K562 (cell line): Measurements from ENCODE around the gene MDN1. TPM values are rescaled to one million over a fixed set of nuclear protein-coding genes. Genes with fewer than 3 reads are reported as not detected.

Experiments used
- ATAC-seq: fragments of 200-7000 bp; cut with Tn5 transposase; 3 replicates; pipeline ENCODE4 v1.9.1; 2020; ENCODE audit warnings: moderate library complexity
- BruUV-seq: library from RNA; stranded (reverse); fragments of 400-500 nt; replicated peaks from 2 replicates; lab custom pipeline; 2021; lab: Mats Ljungman, UMichigan
- CTCF ChIA-PET: fragments of 300-600 bp; formaldehyde crosslinking; extraction: SDS; loops from one replicate; lab custom pipeline; 2021; ENCODE audit warnings: low intra/inter-chr PET ratio; lab: Yijun Ruan, JAX
- POLR2A ChIA-PET: fragments of 300-600, 350-650 bp; sonication (Branson Sonifier 250); formaldehyde crosslinking; extraction: SDS; loops from one replicate; lab custom pipeline; 2021; ENCODE audit warnings: antibody characterized with exemption, inconsistent platforms; lab: Yijun Ruan, JAX
- DNase-seq, 4 experiments: peaks; one replicate each; pipeline versions ENCODE4 v3.0.0 to v3.0.0-alpha.2; 2011 to 2018; ENCODE audit warnings: low spot score in 3 of 4, mixed read lengths in 3 of 4; ENCODE audit errors: extremely low read depth in 1 of 4
- FAIRE-seq: peaks from 2 replicates; lab custom pipeline; 2011; peaks lifted over from hg19 to GRCh38; lab: Jason Lieb, UNC
- H2AFZ ChIP-seq: 2 replicates; pipeline ENCODE4 v1.6.0; 2011; ENCODE audit warnings: low read depth, low read length, control low read depth, inconsistent platforms
- H3K27ac ChIP-seq: fragments of 200-600 bp; 3 replicates; pipeline ENCODE4 v1.8.0; 2011; ENCODE audit warnings: low read depth, mild to moderate bottlenecking, control low read depth, inconsistent platforms, low read length, moderate library complexity, mixed read lengths; ENCODE audit errors: extremely low read depth
- H3K27me3 ChIP-seq, 2 experiments: fragments of 300-600 bp in 1 of 2; 2 replicates in 1 of 2; 3 replicates in 1 of 2; pipeline versions ENCODE4 v1.6.0 to v1.8.0; 2011; ENCODE audit warnings: inconsistent platforms in 2 of 2, low read length in 2 of 2, mild to moderate bottlenecking in 1 of 2, mixed read lengths in 1 of 2, moderate library complexity in 1 of 2; ENCODE audit not compliant: control insufficient read depth in 2 of 2, insufficient read depth in 2 of 2
- H3K36me3 ChIP-seq: fragments of 300-600 bp; 3 replicates; pipeline ENCODE4 v1.8.0; 2011; ENCODE audit warnings: mild to moderate bottlenecking, low read length, inconsistent platforms; ENCODE audit not compliant: control insufficient read depth, insufficient read depth
- H3K4me1 ChIP-seq, 2 experiments: fragments of 200-600 bp in 1 of 2; replicated peaks in 1 of 2; 2 replicates in 1 of 2; 3 replicates in 1 of 2; pipeline versions ENCODE4 v1.5.1 to v1.8.0; 2011; ENCODE audit warnings: inconsistent platforms in 2 of 2, low read length in 2 of 2, mild to moderate bottlenecking in 1 of 2, mixed read lengths in 1 of 2, moderate library complexity in 1 of 2; ENCODE audit not compliant: control insufficient read depth in 2 of 2, insufficient read depth in 2 of 2
- H3K4me2 ChIP-seq: 2 replicates; pipeline ENCODE4 v1.6.1; 2011; ENCODE audit warnings: low read length, control low read depth, inconsistent platforms, mixed read lengths; ENCODE audit not compliant: insufficient read depth
- H3K4me3 ChIP-seq: fragments of 200-600 bp; sonication (generic), shearing (Covaris generic); 2 replicates; pipeline ENCODE4 v1.5.1; 2016; ENCODE audit warnings: control low read depth, inconsistent platforms
- H3K79me2 ChIP-seq: fragments of 200-600 bp; 3 replicates; pipeline ENCODE4 v1.8.0; 2011; ENCODE audit warnings: low read length, inconsistent platforms; ENCODE audit not compliant: control insufficient read depth, insufficient read depth
- H3K9ac ChIP-seq, 2 experiments: 2 replicates each; pipeline versions ENCODE4 v1.6.0 to v1.6.1; 2011; ENCODE audit warnings: low read depth in 2 of 2, low read length in 2 of 2, control low read depth in 1 of 2, inconsistent platforms in 1 of 2, mild to moderate bottlenecking in 1 of 2, mixed read lengths in 1 of 2; ENCODE audit not compliant: insufficient read depth in 1 of 2
- H3K9me1 ChIP-seq: one replicate; pipeline ENCODE4 v1.6.0; 2011; ENCODE audit warnings: inconsistent platforms, mild to moderate bottlenecking, low read length, moderate library complexity; ENCODE audit not compliant: control insufficient read depth, insufficient read depth
- H3K9me3 ChIP-seq: replicated peaks from 2 replicates; pipeline ENCODE4 v1.5.1; 2011; ENCODE audit warnings: low read depth, low read length, inconsistent platforms; ENCODE audit not compliant: control insufficient read depth, insufficient read depth
- H4K20me1 ChIP-seq: replicated peaks from 2 replicates; pipeline ENCODE4 v1.6.1; 2011; ENCODE audit warnings: low read length, inconsistent platforms, mixed read lengths; ENCODE audit not compliant: control insufficient read depth, insufficient read depth
- GATAD2A ChIP-seq: fragments of 450-650 bp; IDR thresholded peaks from 2 replicates; pipeline ENCODE4 v1.6.1; 2017
- PTRF ChIP-seq: fragments of 450-650 bp; IDR thresholded peaks from 2 replicates; pipeline ENCODE4 v1.6.1; 2016; ENCODE audit warnings: mild to moderate bottlenecking, missing genetic modification characterization, missing compliant biosample characterization
- RBM22 ChIP-seq: fragments of 200-400 bp; formaldehyde crosslinking; IDR thresholded peaks from 2 replicates; pipeline ENCODE4 v1.6.1; 2018; ENCODE audit warnings: low read length, low read depth; ENCODE audit not compliant: poor library complexity, severe bottlenecking
- RFX1 ChIP-seq: fragments of 450-650 bp; IDR thresholded peaks from 2 replicates; pipeline ENCODE4 v1.6.1; 2016; ENCODE audit warnings: mild to moderate bottlenecking, moderate library complexity
- SOX6 ChIP-seq: fragments of 450-650 bp; IDR thresholded peaks from 2 replicates; pipeline ENCODE4 v1.6.1; 2014; ENCODE audit warnings: mild to moderate bottlenecking
- SP2 ChIP-seq: IDR thresholded peaks from 2 replicates; pipeline ENCODE4 v1.6.1; 2011; ENCODE audit warnings: mild to moderate bottlenecking, low read depth, low read length, moderate library complexity; ENCODE audit not compliant: poor library complexity, severe bottlenecking; ENCODE audit errors: extremely low read depth
- TAL1 ChIP-seq: fragments of 450-650 bp; IDR thresholded peaks from 2 replicates; pipeline ENCODE4 v1.6.1; 2016; ENCODE audit warnings: mild to moderate bottlenecking
- TCF7 ChIP-seq: sonication (generic); IDR thresholded peaks from 2 replicates; pipeline ENCODE4 v1.6.1; 2016; ENCODE audit warnings: antibody characterized with exemption, borderline replicate concordance
- XRCC3 ChIP-seq: fragments of 450-650 bp; IDR thresholded peaks from 2 replicates; pipeline ENCODE4 v1.6.1; 2017; ENCODE audit warnings: mild to moderate bottlenecking, moderate library complexity
- ZEB2 ChIP-seq: fragments of 450-650 bp; IDR thresholded peaks from 2 replicates; pipeline ENCODE4 v1.6.1; 2016
- ZNF134 ChIP-seq: fragments of 250-450 bp; sonication (Bioruptor Pico); conservative IDR thresholded peaks from 2 replicates; pipeline ENCODE4 v1.4.0; 2020
- ZNF165 ChIP-seq: fragments of 250-450 bp; sonication (Bioruptor Pico); IDR thresholded peaks from 2 replicates; pipeline ENCODE4 v1.4.0; 2020; ENCODE audit warnings: borderline replicate concordance
- WGBS: fragments of 100-300 bp; shearing (Covaris generic); methylation state at CpG from one replicate; pipeline ENCODE4 v1.1.6; 2016; ENCODE audit warnings: low coverage, mixed read lengths; ENCODE audit not compliant: insufficient coverage; ENCODE audit errors: missing lambda C conversion rate; 5-methylcytosine and 5-hydroxymethylcytosine counted together
- in situ Hi-C: fragments of 300-500 bp; cut with MboI; formaldehyde crosslinking; loops from 4 replicates; pipeline ENCODE4 v1.15.0; 2018; ENCODE audit warnings: inconsistent platforms, mixed read lengths
- intact Hi-C: fragments of 100-400 bp; cut with micrococcal nuclease; formaldehyde crosslinking; loops from 2 replicates; pipeline ENCODE4 v1.14.2; 2022
- polyA plus RNA-seq, 8 experiments: library from polyadenylated mRNA; depleted of rRNA in 4 of 8; stranded (reverse) in 5 of 8; unstranded in 3 of 8; fragments of >200 nt; fragmentation: Nextera tagmentation in 2 of 8; fragmentation: Illumina TruSeq in 1 of 8; extraction: Ambion mirVana in 2 of 8; extraction: Trizol in 1 of 8; gene quantifications; 2 replicates each; pipeline versions ENCODE4 v1.2.1 to v1.2.3, GENCODE V29; 2011 to 2014; ENCODE audit warnings: inconsistent platforms in 1 of 8, missing spikeins in 1 of 8
- total RNA-seq, 7 experiments: library from RNA; depleted of rRNA in 6 of 7; stranded (reverse); fragments of >200 nt in 6 of 7; fragmentation: Illumina TruSeq in 2 of 7; extraction: Trizol in 2 of 7; gene quantifications; 2 replicates each; pipeline versions ENCODE4 v1.2.1 to v1.2.3, GENCODE V29; 2011 to 2021; ENCODE audit warnings: low replicate concordance in 1 of 7
- TF ChIP-seq, protein P1 (sequence below): IDR thresholded peaks from 2 replicates; pipeline ENCODE4 v1.6.1; 2011; ENCODE audit warnings: borderline replicate concordance, low read depth, mild to moderate bottlenecking, moderate library complexity, low read length; ENCODE audit not compliant: insufficient read depth, poor library complexity, severe bottlenecking
- TF ChIP-seq, protein P2 (sequence below): IDR thresholded peaks from 2 replicates; pipeline ENCODE4 v1.6.1; 2016; ENCODE audit warnings: missing genetic modification characterization, missing compliant biosample characterization
- TF ChIP-seq, protein P3 (sequence below): fragments of 450-650 bp; formaldehyde crosslinking; IDR thresholded peaks from 2 replicates; pipeline ENCODE4 v1.4.0; 2020; ENCODE audit warnings: mild to moderate bottlenecking, moderate library complexity

MDN1 gene
- total and polyA plus RNA-seq, 9 of the 15 experiments (the other 6 are each of a cell fraction or from before 2014, with no cell fraction given) = 25.6 to 93.6 (median 43.0) TPM

DNA sequence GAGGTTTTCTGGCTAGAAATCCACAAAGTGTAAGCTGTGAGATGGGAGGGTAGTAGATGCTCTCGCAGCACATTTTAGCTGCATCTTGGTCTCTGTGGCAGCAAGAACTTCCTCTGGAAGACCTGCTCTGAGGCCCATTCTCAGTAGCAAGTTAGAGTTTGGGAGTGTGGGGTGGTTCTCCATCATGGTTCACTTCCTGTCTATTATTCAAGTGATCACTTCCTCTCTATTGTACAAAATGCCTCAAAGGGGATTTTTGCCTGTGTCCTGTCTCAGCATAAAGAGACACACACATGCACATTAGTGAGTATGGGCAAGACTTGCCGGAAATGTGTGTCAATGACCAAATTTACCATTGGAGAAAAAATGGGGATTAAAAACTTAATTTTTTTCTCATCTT lies 223.5 kb downstream of the MDN1 start:
- DNase-seq = no peak
- WGBS = 5% methylated on average over 2 of the region's 2 CpGs
- TF ChIP-seq, protein P1, sequence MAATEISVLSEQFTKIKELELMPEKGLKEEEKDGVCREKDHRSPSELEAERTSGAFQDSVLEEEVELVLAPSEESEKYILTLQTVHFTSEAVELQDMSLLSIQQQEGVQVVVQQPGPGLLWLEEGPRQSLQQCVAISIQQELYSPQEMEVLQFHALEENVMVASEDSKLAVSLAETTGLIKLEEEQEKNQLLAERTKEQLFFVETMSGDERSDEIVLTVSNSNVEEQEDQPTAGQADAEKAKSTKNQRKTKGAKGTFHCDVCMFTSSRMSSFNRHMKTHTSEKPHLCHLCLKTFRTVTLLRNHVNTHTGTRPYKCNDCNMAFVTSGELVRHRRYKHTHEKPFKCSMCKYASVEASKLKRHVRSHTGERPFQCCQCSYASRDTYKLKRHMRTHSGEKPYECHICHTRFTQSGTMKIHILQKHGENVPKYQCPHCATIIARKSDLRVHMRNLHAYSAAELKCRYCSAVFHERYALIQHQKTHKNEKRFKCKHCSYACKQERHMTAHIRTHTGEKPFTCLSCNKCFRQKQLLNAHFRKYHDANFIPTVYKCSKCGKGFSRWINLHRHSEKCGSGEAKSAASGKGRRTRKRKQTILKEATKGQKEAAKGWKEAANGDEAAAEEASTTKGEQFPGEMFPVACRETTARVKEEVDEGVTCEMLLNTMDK = no peak
- TF ChIP-seq PTRF (tag) = no peak
- no peak for TF ChIP-seq XRCC3
- no peak for TF ChIP-seq RFX1
- TF ChIP-seq, protein P2, sequence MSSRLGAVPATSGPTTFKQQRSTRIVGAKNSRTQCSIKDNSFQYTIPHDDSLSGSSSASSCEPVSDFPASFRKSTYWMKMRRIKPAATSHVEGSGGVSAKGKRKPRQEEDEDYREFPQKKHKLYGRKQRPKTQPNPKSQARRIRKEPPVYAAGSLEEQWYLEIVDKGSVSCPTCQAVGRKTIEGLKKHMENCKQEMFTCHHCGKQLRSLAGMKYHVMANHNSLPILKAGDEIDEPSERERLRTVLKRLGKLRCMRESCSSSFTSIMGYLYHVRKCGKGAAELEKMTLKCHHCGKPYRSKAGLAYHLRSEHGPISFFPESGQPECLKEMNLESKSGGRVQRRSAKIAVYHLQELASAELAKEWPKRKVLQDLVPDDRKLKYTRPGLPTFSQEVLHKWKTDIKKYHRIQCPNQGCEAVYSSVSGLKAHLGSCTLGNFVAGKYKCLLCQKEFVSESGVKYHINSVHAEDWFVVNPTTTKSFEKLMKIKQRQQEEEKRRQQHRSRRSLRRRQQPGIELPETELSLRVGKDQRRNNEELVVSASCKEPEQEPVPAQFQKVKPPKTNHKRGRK (tag) = no peak
- TF ChIP-seq TAL1 = no peak
- no peak for TF ChIP-seq ZNF165 (CRISPR knock-in tag)
- TF ChIP-seq ZEB2 = no peak
- TF ChIP-seq SP2 = no peak
- TF ChIP-seq ZNF134 (CRISPR knock-in tag) = no peak
- TF ChIP-seq, protein P3, sequence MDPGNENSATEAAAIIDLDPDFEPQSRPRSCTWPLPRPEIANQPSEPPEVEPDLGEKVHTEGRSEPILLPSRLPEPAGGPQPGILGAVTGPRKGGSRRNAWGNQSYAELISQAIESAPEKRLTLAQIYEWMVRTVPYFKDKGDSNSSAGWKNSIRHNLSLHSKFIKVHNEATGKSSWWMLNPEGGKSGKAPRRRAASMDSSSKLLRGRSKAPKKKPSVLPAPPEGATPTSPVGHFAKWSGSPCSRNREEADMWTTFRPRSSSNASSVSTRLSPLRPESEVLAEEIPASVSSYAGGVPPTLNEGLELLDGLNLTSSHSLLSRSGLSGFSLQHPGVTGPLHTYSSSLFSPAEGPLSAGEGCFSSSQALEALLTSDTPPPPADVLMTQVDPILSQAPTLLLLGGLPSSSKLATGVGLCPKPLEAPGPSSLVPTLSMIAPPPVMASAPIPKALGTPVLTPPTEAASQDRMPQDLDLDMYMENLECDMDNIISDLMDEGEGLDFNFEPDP = no peak
- no peak for TF ChIP-seq RBM22
- no peak for TF ChIP-seq GATAD2A
- no peak for TF ChIP-seq SOX6
- TF ChIP-seq TCF7 = no peak
- TF ChIP-seq, all 486 proteins: peak for 0
- Histone ChIP-seq H3K36me3 (no peaks in the 10 kb centered on the region), H3K9me1 (peaks cover 3% of the 10 kb centered on the region), H3K79me2 (no peaks in the 10 kb centered on the region), H3K4me3 (no peak overlapping the region), H3K9ac (no peak overlapping the region), H3K4me2 (no peak overlapping the region), H4K20me1 (no peaks in the 10 kb centered on the region), H3K9me3 (no peaks in the 10 kb centered on the region), H3K27me3 (peaks cover 0 to 27% of the 10 kb centered on the region in 2 experiments; a peak in 4 of 5 replicates), H3K4me1 (no peaks in the 10 kb centered on the region), H3K27ac (no peak overlapping the region), H2AFZ (no peak overlapping the region)
- POLR2A ChIA-PET = no interaction called here
- no TSS peak for BruUV-seq
- ATAC-seq (no peak), FAIRE-seq (no peak)
- in situ Hi-C loops = no loop called here
- CTCF ChIA-PET = no interaction called here
- intact Hi-C loops = loop anchor here (5.0 kb wide), 1 partner anchor 164 kb away; the partner anchor contains the start of gene ANKRD6
